Spinal cord (tissue), 10 donors: Measurements from ENCODE around the gene RHBDF2. TPM values are rescaled to one million over a fixed set of nuclear protein-coding genes. Genes with fewer than 3 reads are reported as not detected.
A peak's percentile ranks its signal among the peaks of the same experiment; 100 is the strongest.

ENCODE experiments used
- DNase-seq, 6 donors: peaks; one replicate each; pipeline versions ENCODE4 v3.0.0 to v3.0.0-alpha.2; 2013 to 2015; ENCODE audit warnings: low spot score in 6 of 6, low read depth in 4 of 6
- H3K27ac ChIP-seq: one replicate; pipeline ENCODE4 v1.5.1; 2013; ENCODE audit warnings: low read depth, low read length, control low read depth
- H3K27me3 ChIP-seq: one replicate; pipeline ENCODE4 v1.6.1; 2013; ENCODE audit warnings: low read length; ENCODE audit not compliant: control insufficient read depth, insufficient read depth
- H3K36me3 ChIP-seq: one replicate; pipeline ENCODE4 v1.6.1; 2013; ENCODE audit warnings: low read length; ENCODE audit not compliant: control insufficient read depth, insufficient read depth
- H3K4me1 ChIP-seq: one replicate; pipeline ENCODE4 v1.6.1; 2013; ENCODE audit warnings: low read length; ENCODE audit not compliant: control insufficient read depth, insufficient read depth
- H3K4me3 ChIP-seq: one replicate; pipeline ENCODE4 v1.5.1; 2013; ENCODE audit warnings: low read depth, low read length, control low read depth
- H3K9me3 ChIP-seq: one replicate; pipeline ENCODE4 v1.6.1; 2013; ENCODE audit warnings: low read length; ENCODE audit not compliant: control insufficient read depth, insufficient read depth
- WGBS: methylation state at CpG from one replicate; pipeline ENCODE4 v1.1.5; 2013; ENCODE audit warnings: missing lambda C conversion rate; ENCODE audit not compliant: insufficient coverage; 5-methylcytosine and 5-hydroxymethylcytosine counted together
- long read RNA-seq, 4 donors: transcript quantifications; one replicate each; lab custom pipeline, GENCODE V29; 2026
- polyA plus RNA-seq, 2 donors: library from polyadenylated mRNA; unstranded; fragments of 120-200 nt; gene quantifications; one replicate each; pipeline ENCODE4 v1.2.1, GENCODE V29; 2013; ENCODE audit not compliant: insufficient read length in 2 of 2
- total RNA-seq, 2 donors: library from RNA; depleted of rRNA in 1 of 2; stranded (reverse); fragments of 120-200 nt in 1 of 2; fragments of >200 nt in 1 of 2; gene quantifications; one replicate each; pipeline versions ENCODE4 v1.2.3 to v1.2.4, GENCODE V29; 2013 to 2014
- donor health status: healthy.

The RHBDF2 gene
- total RNA-seq (1 to 10 TPM; 6.3 to 7.1 TPM), polyA plus RNA-seq (10 to 100 TPM; 10.6 to 10.9 TPM)
- long read RNA-seq, donor 1: 0 reads
- long read RNA-seq, donor 2: 0 reads
- long read RNA-seq, donor 3: 0 reads
- long read RNA-seq, donor 4: 0 reads

DNA sequence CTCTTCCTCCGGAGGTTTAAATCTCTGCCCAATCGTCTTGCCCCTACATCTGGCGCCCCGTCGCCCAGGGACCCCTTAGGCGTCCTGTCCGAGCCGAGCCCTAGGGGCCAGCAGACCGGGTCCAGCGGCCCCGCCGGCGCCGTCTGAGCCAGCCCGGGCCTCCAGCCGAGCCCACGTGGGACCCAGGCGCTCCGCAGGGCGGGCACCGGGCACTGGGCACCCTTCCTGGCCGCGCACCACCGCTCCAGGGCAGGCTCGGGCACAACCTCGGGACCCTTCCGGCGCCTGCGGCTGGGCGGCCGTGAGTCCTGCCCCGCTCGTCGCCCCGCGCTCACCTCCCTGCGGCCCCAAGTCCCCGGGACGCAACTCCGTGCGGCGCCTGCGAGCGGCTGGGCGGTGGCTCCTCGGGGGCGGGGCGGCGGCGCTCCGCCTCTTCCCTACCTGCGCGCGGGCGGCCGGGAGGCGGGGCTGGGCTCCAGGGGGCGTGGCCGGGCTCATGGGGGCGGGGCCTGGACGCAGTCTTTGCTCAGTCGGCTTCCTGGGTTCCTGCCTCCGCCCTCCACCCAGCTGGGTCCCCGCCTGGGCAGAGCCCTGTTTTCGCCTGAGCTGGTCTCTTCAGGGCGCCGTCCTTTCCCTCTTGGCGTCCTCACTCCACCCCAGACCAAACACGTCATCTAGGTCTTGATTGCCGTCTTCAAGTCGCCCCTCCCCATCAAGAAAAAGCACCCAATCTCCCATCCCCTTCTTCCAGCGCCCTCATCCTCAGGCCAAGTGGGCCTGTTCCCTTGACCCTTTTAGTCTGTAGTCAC, at the start of gene RHBDF2:
TSS of gene RHBDF2 (minus strand) at position 406 of the 809 bp plus-strand sequence. CDS start 19,899 bp downstream, outside the sequence.
- H3K9me3 ChIP-seq: no peaks in the 10 kb centered on the region
- H3K27ac ChIP-seq: peak within 1 kb of the TSS; percentile 57
- WGBS: 2% methylated on average over 72 of the region's 72 CpGs
- H3K4me1 ChIP-seq: peaks cover 51% of the 10 kb centered on the region
- peak in 2 of 6 donors; percentile 65 to 68 for DNase-seq
- peaks cover 17% of the 10 kb centered on the region for H3K27me3 ChIP-seq
- H3K4me3 ChIP-seq: peak within 1 kb of the TSS; percentile 32
- no peaks in the 10 kb centered on the region for H3K36me3 ChIP-seq

DNA sequence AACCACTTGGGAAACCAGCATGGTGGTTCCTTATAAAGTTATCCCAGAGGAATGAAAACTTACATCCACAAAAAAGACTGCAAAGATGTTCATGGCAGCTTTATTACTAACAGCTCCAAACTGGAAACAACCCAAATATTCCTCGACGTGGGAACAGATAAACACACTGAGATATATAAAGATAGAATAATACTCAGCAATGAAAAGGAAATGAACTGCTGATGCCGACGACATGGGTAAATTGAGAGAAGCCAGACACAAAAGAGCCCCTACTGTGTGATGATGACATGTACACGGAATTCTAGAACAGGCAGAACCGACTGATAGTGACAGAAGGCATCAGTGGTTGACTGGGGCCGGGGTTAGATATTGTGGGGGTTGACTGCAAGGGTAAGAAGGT, 48.3 kb upstream of the RHBDF2 start:
- Histone ChIP-seq H3K4me3 (no peak overlapping the region), H3K27me3 (no peaks in the 10 kb centered on the region), H3K36me3 (no peaks in the 10 kb centered on the region), H3K4me1 (peaks cover 44% of the 10 kb centered on the region), H3K9me3 (no peaks in the 10 kb centered on the region), H3K27ac (no peak overlapping the region)
- 83% methylated on average over 5 of the region's 7 CpGs for WGBS
- no peak for DNase-seq

DNA sequence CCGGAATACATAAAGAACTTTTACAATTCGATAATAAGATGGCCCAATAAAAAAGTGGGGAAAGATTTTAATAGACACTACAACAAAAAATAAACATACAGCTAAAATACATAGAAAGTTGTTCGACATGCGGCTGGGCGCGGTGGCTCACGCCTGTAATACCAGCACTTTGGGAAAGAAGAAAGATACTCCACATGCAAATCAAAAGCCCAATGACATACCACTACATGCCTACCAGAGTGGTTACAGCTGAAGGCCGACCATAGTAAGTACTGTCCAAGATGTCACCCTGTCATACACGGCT, 47.9 kb upstream of the RHBDF2 start:
- no peaks in the 10 kb centered on the region for H3K9me3 ChIP-seq
- H3K36me3 ChIP-seq: no peaks in the 10 kb centered on the region
- H3K4me1 ChIP-seq: peaks cover 44% of the 10 kb centered on the region
- no peak overlapping the region for H3K4me3 ChIP-seq
- no peak overlapping the region for H3K27ac ChIP-seq
- H3K27me3 ChIP-seq: no peaks in the 10 kb centered on the region
- no peak for DNase-seq
- WGBS: 92% methylated on average over 4 of the region's 9 CpGs

DNA sequence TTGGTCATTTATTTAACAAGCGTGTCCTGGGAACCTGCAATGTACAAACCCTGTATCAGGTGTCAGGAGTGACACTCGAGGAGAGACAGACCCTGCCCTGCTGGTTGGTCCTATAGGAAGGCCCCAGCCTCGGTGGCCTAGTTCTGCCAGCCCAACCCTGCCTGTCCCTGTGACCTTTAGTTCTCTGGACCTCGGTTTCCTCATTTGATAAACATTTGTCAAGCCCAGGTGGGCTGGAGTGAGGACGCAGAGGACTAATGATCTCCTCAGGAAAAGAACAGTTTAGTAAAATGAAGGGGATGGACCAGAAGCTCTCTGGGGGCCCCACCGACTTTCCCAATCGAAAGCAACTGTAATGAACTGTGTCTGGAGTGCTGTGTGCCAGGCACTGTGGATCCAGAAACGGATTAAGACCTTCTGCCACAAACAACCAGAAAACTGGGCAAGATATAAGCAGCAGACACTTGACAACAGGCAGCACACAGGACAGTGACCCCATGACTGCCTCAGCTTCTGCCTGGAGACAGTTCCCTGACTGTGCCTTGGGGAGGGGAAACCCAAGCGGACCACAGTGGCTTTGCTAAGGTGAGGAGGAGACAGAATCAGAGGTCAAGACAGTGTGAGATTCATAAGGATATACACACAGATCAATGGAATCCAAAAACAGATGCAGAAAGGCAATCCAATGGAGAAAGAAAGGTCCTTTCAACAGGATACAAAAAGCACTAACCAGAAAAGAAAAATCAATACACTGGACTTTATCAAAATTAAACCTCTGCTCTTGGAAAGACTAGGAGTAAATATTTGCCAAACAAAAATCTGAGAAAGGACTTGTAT, 47.4 kb upstream of the RHBDF2 start:
- H3K9me3 ChIP-seq: no peaks in the 10 kb centered on the region
- no peak overlapping the region for H3K27ac ChIP-seq
- H3K4me3 ChIP-seq: no peak overlapping the region
- H3K4me1 ChIP-seq: peaks cover 45% of the 10 kb centered on the region
- no peak for DNase-seq
- H3K36me3 ChIP-seq: no peaks in the 10 kb centered on the region
- 68% methylated on average over 5 of the region's 9 CpGs for WGBS
- H3K27me3 ChIP-seq: no peaks in the 10 kb centered on the region

DNA sequence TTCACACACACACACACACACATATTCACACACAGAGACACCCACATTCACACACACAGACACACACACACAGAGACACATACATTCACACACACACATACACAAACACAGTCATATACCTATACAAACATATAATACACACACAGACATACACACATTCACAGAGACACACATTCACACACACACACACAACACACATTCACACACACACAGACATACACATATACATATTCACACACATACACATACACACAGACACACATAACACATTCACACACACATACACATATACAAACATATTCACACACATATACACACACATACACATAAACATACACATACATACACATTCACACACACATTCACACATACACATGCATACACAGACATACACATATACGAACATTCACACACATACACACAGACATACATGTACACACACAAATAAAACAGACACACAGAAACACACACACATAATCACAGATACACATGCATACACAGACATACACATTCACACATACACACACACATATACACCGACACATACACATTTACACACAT, 46.5 kb upstream of the RHBDF2 start:
- Histone ChIP-seq H3K27me3 (no peaks in the 10 kb centered on the region), H3K36me3 (no peaks in the 10 kb centered on the region), H3K9me3 (no peaks in the 10 kb centered on the region), H3K4me3 (no peak overlapping the region), H3K27ac (no peak overlapping the region), H3K4me1 (peaks cover 46% of the 10 kb centered on the region)
- WGBS: 84% methylated on average over 2 of the region's 2 CpGs
- DNase-seq: no peak

DNA sequence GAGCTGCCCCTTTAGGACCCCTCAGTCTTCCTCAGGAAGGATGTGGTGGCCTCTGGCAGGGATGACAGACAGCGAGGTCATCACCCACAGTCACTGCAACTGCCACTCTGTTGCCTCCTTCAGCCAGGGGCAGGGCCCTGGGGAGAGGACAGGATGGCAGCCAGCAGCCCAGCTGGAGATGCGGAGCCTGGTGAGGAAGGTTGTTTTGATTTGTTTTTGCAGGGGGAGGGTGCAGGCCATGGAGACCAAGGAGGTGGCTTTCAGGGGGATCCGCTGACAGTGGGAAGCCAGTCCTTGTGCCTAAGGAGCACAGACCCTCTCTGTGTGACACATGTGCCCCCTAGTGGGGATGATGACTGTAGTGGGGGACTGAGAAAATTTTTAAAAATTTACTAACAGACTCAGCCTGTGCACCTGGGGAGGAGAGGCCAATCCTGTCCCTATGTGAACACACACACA, 46.0 kb upstream of the RHBDF2 start:
- WGBS: 25% methylated on average over 2 of the region's 3 CpGs
- Histone ChIP-seq H3K27ac (no peak overlapping the region), H3K4me3 (no peak overlapping the region), H3K9me3 (no peaks in the 10 kb centered on the region), H3K4me1 (peaks cover 50% of the 10 kb centered on the region), H3K36me3 (no peaks in the 10 kb centered on the region), H3K27me3 (no peaks in the 10 kb centered on the region)
- peak in 2 of 6 donors; percentile 91 to 92 for DNase-seq

DNA sequence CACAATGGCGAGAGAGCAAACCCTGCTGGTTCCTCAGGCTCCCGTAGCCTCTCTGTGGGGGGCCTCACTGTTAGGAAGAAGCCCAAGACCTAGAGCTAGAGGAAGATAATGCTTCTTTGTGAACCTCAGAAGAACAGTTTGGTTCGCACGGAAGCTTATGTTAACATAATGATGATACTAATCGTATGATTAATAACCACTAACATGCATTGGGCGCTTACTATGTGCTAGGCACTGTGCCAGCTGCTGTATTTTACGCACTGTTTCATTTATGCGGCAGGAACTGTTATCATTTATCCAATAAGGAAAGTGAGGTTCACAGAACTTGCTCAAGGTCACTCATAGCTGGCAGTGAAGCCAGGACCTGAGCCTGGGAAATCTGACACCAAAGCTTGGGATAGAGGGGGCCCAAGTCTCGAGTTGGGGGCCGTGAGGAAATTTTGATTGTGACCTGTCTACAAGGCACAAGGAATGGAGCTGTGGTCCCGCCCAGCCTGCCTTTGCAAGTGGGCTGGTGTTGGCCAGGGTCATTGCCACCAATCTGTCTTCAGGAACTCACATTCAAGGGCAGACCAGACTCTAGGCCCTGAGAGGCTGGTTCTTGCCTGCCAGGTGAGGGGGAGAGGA, 45.4 kb upstream of the RHBDF2 start:
- peaks cover 50% of the 10 kb centered on the region for H3K4me1 ChIP-seq

DNA sequence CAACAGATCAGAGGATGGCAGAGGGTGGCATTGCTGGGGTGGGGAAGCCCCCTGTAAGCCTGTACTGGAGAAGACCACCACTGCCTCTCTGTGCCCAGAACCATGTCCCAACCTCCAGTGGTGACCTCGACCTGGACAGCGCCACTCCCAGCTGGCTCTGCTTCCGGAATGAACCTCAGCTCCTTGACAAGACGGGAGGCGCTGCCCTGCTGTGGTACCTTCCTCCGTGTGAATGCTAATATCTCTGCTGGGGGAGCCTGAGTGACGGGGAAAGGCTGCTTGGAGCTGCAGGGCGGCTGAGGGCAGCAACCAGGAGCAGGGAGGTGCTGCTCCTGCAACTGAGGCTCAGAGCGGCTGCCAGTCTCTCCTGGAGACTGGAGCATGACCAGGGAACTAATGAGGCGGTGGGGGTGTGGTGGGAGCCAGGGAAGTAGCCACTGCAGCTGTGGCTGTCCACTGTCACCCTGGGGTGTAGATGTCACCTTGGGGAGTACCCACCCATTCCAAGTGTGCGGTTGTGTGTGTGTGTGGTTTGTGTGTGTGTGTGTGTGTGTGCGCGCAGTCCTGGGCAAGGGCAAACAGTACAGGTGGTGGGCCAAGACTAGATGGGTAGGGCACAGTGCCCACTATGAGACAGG, 44.8 kb upstream of the RHBDF2 start:
- Histone ChIP-seq H3K4me3 (no peak overlapping the region), H3K27ac (no peak overlapping the region), H3K36me3 (no peaks in the 10 kb centered on the region), H3K4me1 (peaks cover 55% of the 10 kb centered on the region), H3K27me3 (no peaks in the 10 kb centered on the region), H3K9me3 (no peaks in the 10 kb centered on the region)
- DNase-seq: no peak
- 34% methylated on average over 12 of the region's 13 CpGs for WGBS

More for the DNA sequence above, 45.4 kb upstream of the RHBDF2 start:
- DNase-seq: peak in 2 of 6 donors; percentile 55 to 56
- H3K27ac ChIP-seq: no peak overlapping the region
- H3K9me3 ChIP-seq: no peaks in the 10 kb centered on the region
- WGBS: 46% methylated on average over 7 of the region's 11 CpGs
- no peaks in the 10 kb centered on the region for H3K27me3 ChIP-seq
- H3K4me3 ChIP-seq: no peak overlapping the region
- H3K36me3 ChIP-seq: no peaks in the 10 kb centered on the region
